ENCODE results near the gene GCSH. TPM values are rescaled to one million over a fixed set of nuclear protein-coding genes. Genes with fewer than 3 reads are reported as not detected.
"Not testable (repeated sequence)": the region's sequence is repeated elsewhere in the genome, so short reads cannot be mapped to it uniquely, and the experiment has no call there.

Gene GCSH
- total and polyA plus RNA-seq, 4 donors: 16.3 to 31.5 (median 21.7) TPM

GRCh38 chr16:81117436-81117835, 21.2 kb upstream of the GCSH start:
- no peaks in the 10 kb centered on the region for H3K4me1 ChIP-seq (ENCODE audit: control insufficient read depth in 5 of 5, insufficient read depth in 5 of 5, low read length in 5 of 5)
- ATAC-seq (ENCODE audit: insufficient read depth, low FRiP score) (no peak), DNase-seq (no peak)
- no peak overlapping the region for H3K27ac ChIP-seq (ENCODE audit: low read depth in 1 of 2, low read length in 1 of 2)
- TF ChIP-seq CTCF (IDR thresholded peaks at IDR 0.05; ENCODE audit: control extremely low read depth, extremely low read depth): no peak
- no peaks in the 10 kb centered on the region for H3K9me3 ChIP-seq (ENCODE audit: control insufficient read depth in 4 of 4, insufficient read depth in 3 of 4, low read length in 3 of 4)
- H3K36me3 ChIP-seq (ENCODE audit: control insufficient read depth in 4 of 4, insufficient read depth in 4 of 4, low read length in 4 of 4): no peaks in the 10 kb centered on the region
- no peaks in the 10 kb centered on the region for H3K27me3 ChIP-seq (ENCODE audit: control insufficient read depth in 3 of 3, insufficient read depth in 3 of 3, low read length in 2 of 3)
- WGBS, 2 donors: 64 to 71% methylated on average over 11 of the region's 11 CpGs
- no peak overlapping the region for H3K4me3 ChIP-seq
- H3K9ac ChIP-seq (ENCODE audit: insufficient read depth in 1 of 2, low read length in 2 of 2): no peak overlapping the region

GRCh38 chr16:81116285-81116684, 20.1 kb upstream of the GCSH start:
- H3K4me3 ChIP-seq: no peak overlapping the region
- 78 to 88% methylated on average over 9 of the region's 9 CpGs for WGBS, 2 donors
- peaks cover 0 to 2% (median 0%) of the 10 kb centered on the region in 4 donors for H3K9me3 ChIP-seq (ENCODE audit: control insufficient read depth in 4 of 4, insufficient read depth in 3 of 4, low read length in 3 of 4)
- no peaks in the 10 kb centered on the region for H3K36me3 ChIP-seq (ENCODE audit: control insufficient read depth in 4 of 4, insufficient read depth in 4 of 4, low read length in 4 of 4)
- ATAC-seq (ENCODE audit: insufficient read depth, low FRiP score): no peak
- H3K9ac ChIP-seq (ENCODE audit: insufficient read depth in 1 of 2, low read length in 2 of 2): no peak overlapping the region
- no peak overlapping the region for H3K27ac ChIP-seq (ENCODE audit: low read depth in 1 of 2, low read length in 1 of 2)
- TF ChIP-seq CTCF (IDR thresholded peaks at IDR 0.05; ENCODE audit: control extremely low read depth, extremely low read depth): no peak
- DNase-seq: no peak
- H3K27me3 ChIP-seq (ENCODE audit: control insufficient read depth in 3 of 3, insufficient read depth in 3 of 3, low read length in 2 of 3): no peaks in the 10 kb centered on the region
- no peaks in the 10 kb centered on the region for H3K4me1 ChIP-seq (ENCODE audit: control insufficient read depth in 5 of 5, insufficient read depth in 5 of 5, low read length in 5 of 5)

DNA sequence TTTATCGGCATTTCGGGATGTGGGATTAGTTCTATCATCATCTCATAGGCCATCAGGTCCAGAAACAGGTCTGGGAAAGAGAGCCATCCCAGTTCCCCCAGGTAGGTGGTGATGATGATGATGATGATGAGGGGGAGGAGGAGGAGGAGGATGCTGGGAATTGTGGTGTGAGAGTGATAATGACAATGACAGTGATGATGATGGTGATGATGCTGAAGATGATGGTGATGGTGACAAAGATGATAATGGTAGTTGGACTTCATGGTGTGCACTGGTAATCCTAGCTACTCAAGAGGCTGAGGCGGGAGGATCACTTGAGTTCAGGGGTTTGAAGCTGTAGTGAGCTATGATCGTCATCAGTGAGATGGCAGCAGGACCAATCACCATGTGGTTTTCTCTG, 16.3 kb upstream of the GCSH start:
- 91 to 96% methylated on average over 4 of the region's 4 CpGs for WGBS, 2 donors
- no peak overlapping the region for H3K9ac ChIP-seq (ENCODE audit: insufficient read depth in 1 of 2, low read length in 2 of 2)
- DNase-seq: no peak
- no peak overlapping the region for H3K4me3 ChIP-seq
- ATAC-seq (ENCODE audit: insufficient read depth, low FRiP score): no peak
- H3K4me1 ChIP-seq (ENCODE audit: control insufficient read depth in 5 of 5, insufficient read depth in 5 of 5, low read length in 5 of 5): no peaks in the 10 kb centered on the region
- H3K36me3 ChIP-seq (ENCODE audit: control insufficient read depth in 4 of 4, insufficient read depth in 4 of 4, low read length in 4 of 4): no peaks in the 10 kb centered on the region
- H3K9me3 ChIP-seq (ENCODE audit: control insufficient read depth in 4 of 4, insufficient read depth in 3 of 4, low read length in 3 of 4): peaks cover 0 to 4% (median 0%) of the 10 kb centered on the region in 4 donors
- TF ChIP-seq CTCF (IDR thresholded peaks at IDR 0.05; ENCODE audit: control extremely low read depth, extremely low read depth): no peak
- no peak overlapping the region for H3K27ac ChIP-seq (ENCODE audit: low read depth in 1 of 2, low read length in 1 of 2)
- H3K27me3 ChIP-seq (ENCODE audit: control insufficient read depth in 3 of 3, insufficient read depth in 3 of 3, low read length in 2 of 3): no peaks in the 10 kb centered on the region

DNA sequence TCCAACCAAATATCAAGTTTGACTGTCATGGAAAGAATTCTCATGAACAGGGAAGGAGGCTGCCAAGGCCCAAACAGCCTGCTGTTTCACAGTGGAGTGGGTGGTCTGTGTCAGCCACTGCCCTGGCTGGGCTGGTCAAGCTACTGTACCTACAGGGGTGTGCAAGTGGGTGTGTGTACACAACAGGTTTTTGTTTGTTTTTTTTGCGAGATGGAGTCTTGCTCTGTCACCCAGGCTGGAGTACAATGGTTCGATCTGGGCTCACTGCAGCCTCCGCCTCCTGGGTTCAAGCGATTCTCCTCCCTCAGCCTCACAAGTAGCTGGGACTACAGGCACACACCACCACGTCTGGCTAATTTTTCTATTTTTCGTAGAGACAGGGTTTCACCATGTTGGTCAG, 13.1 kb upstream of the GCSH start:
- not testable (repeated sequence) for H3K4me1 ChIP-seq (ENCODE audit: control insufficient read depth in 5 of 5, insufficient read depth in 5 of 5, low read length in 5 of 5); H3K9ac ChIP-seq (ENCODE audit: insufficient read depth in 1 of 2, low read length in 2 of 2); H3K9me3 ChIP-seq (ENCODE audit: control insufficient read depth in 4 of 4, insufficient read depth in 3 of 4, low read length in 3 of 4); H3K27me3 ChIP-seq (ENCODE audit: control insufficient read depth in 3 of 3, insufficient read depth in 3 of 3, low read length in 2 of 3); ATAC-seq (ENCODE audit: insufficient read depth, low FRiP score); DNase-seq; H3K36me3 ChIP-seq (ENCODE audit: control insufficient read depth in 4 of 4, insufficient read depth in 4 of 4, low read length in 4 of 4); H3K4me3 ChIP-seq; H3K27ac ChIP-seq (ENCODE audit: low read depth in 1 of 2, low read length in 1 of 2)
- WGBS, 2 donors: 91 to 95% methylated on average over 6 of the region's 6 CpGs

Measured in lung (tissue), 12 donors.